ENCODE measurements around the gene SLC36A3. TPM values are rescaled to one million over a fixed set of nuclear protein-coding genes. Genes with fewer than 3 reads are reported as not detected.

SLC36A3 gene
- total RNA-seq, 4 donors from 2014 or later = not detected

DNA sequence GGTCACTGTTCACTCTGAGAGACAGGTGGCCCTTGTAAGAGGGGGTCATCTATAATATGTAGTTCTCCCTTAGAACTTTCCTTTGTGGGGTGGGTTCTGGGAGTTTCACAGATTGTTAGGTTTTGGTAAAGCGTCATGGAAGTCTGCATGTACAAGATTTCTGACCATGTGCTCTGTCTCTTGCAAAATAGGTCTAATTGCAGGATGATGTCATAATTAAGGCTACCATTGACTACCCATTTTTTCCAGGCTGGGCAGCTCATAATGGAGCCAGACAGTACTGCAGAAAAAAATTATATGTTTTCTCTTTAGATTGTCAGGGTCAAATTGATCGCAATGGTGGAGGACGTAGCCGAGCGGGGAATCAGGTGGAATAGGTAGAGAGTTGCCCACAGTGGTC lies 54.3 kb downstream of the SLC36A3 start:
- Histone ChIP-seq H3K9me3 (no peaks in the 10 kb centered on the region), H3K27me3 (no peaks in the 10 kb centered on the region)
- WGBS = 73% methylated on average over 5 of the region's 5 CpGs

GRCh38 chr5:151248651-151249050 lies 54.9 kb downstream of the SLC36A3 start:
- Histone ChIP-seq H3K36me3 (no peaks in the 10 kb centered on the region), H3K27ac (replicated peaks in 1 of 4) (no peak overlapping the region), H3K27me3 (no peaks in the 10 kb centered on the region), H3K4me3 (no peak overlapping the region), H3K9me3 (no peaks in the 10 kb centered on the region), H3K4me1 (peaks cover 6 to 10% (median 10%) of the 10 kb centered on the region in 4 donors)
- intact Hi-C loops (cut with DNase I) = loop anchor here (10.0 kb wide), 1 partner anchor 194 kb away; no protein-coding TSS in a partner anchor
- TF ChIP-seq CTCF (IDR thresholded peaks at IDR 0.05) (no peak), EP300 (IDR thresholded peaks at IDR 0.05) (no peak), POLR2A (IDR thresholded peaks at IDR 0.05; ENCODE audit: low read depth) (no peak), POLR2AphosphoS5 (IDR thresholded peaks at IDR 0.05) (no peak)
- WGBS = 79% methylated on average over 2 of the region's 2 CpGs
- no peak for DNase-seq (ENCODE audit: extremely low spot score)

More for the DNA sequence above, 54.3 kb downstream of the SLC36A3 start:
- no peak for DNase-seq (ENCODE audit: extremely low spot score)
- TF ChIP-seq CTCF (IDR thresholded peaks at IDR 0.05) = no peak
- Histone ChIP-seq H3K27ac (replicated peaks in 1 of 4) (no peak overlapping the region), H3K36me3 (no peaks in the 10 kb centered on the region), H3K4me3 (no peak overlapping the region), H3K4me1 (peaks cover 13 to 17% (median 16%) of the 10 kb centered on the region in 4 donors)
- intact Hi-C loops (cut with DNase I) = loop anchor here (10.0 kb wide), 1 partner anchor 194 kb away; no protein-coding TSS in a partner anchor

DNA sequence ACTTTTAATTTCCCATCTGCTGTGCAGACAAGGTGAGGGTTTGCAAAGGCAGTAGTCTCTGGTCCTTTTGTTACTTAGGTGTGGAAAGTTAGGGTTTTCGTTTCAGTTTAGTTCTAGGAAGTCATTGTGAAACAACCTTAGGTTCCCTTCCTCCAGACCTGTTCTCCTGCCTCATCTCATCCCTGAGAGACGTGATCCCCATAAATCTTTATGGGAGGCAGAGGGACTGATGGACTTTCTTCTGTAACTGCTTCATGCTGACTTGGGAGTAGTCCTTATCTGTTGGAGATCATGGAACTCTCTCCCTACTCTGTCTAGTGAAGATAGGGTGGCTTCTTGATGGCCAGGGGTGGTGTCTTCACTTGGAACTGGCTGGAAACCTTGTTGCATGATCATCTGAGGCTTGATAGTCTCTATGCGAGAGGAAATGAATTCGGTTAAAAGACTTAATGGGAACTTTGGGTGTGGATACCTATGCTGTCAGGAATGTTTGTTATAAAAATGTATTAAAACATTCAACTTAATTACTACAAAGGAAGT lies 57.8 kb downstream of the SLC36A3 start:
- TF ChIP-seq EP300 (IDR thresholded peaks at IDR 0.05) (no peak), POLR2AphosphoS5 (IDR thresholded peaks at IDR 0.05) (no peak), CTCF (IDR thresholded peaks at IDR 0.05) (no peak), POLR2A (IDR thresholded peaks at IDR 0.05; ENCODE audit: low read depth) (no peak)
- WGBS = 94% methylated on average over 4 of the region's 4 CpGs
- DNase-seq (ENCODE audit: extremely low spot score) = no peak
- Histone ChIP-seq H3K27me3 (no peaks in the 10 kb centered on the region), H3K9me3 (no peaks in the 10 kb centered on the region), H3K4me1 (no peaks in the 10 kb centered on the region), H3K27ac (replicated peaks in 1 of 4) (no peak overlapping the region), H3K4me3 (no peak overlapping the region), H3K36me3 (no peaks in the 10 kb centered on the region)
- intact Hi-C loops (cut with DNase I) = loop anchor here (10.0 kb wide), 1 partner anchor 191 kb away; no protein-coding TSS in a partner anchor

- no peak overlapping the region for H3K27ac ChIP-seq (replicated peaks in 1 of 4)
- DNase-seq (ENCODE audit: extremely low spot score) = no peak
- TF ChIP-seq CTCF (IDR thresholded peaks at IDR 0.05) (no peak), POLR2AphosphoS5 (IDR thresholded peaks at IDR 0.05) (no peak), EP300 (IDR thresholded peaks at IDR 0.05) (no peak), POLR2A (IDR thresholded peaks at IDR 0.05; ENCODE audit: low read depth) (no peak)
- H3K4me1 ChIP-seq = peaks cover 0 to 8% (median 4%) of the 10 kb centered on the region in 4 donors
- no peaks in the 10 kb centered on the region for H3K36me3 ChIP-seq
- no peaks in the 10 kb centered on the region for H3K27me3 ChIP-seq
- 100% methylated on average over 2 of the region's 3 CpGs for WGBS
- no peaks in the 10 kb centered on the region for H3K9me3 ChIP-seq
- intact Hi-C loops (cut with DNase I) = loop anchor here (10.0 kb wide), 1 partner anchor 189 kb away; no protein-coding TSS in a partner anchor
- no peak overlapping the region for H3K4me3 ChIP-seq
Measured at GRCh38 chr5:151244206-151244605, 59.4 kb downstream of the SLC36A3 start.

GRCh38 chr5:151243564-151243963 lies 60.0 kb downstream of the SLC36A3 start:
- intact Hi-C loops (cut with DNase I) = loop anchor here (10.0 kb wide), 1 partner anchor 189 kb away; no protein-coding TSS in a partner anchor
- H3K27ac ChIP-seq (replicated peaks in 1 of 4) = no peak overlapping the region
- DNase-seq (ENCODE audit: extremely low spot score) = no peak
- H3K9me3 ChIP-seq = no peaks in the 10 kb centered on the region
- H3K36me3 ChIP-seq = no peaks in the 10 kb centered on the region
- H3K4me1 ChIP-seq = peaks cover 5 to 15% (median 10%) of the 10 kb centered on the region in 4 donors
- H3K4me3 ChIP-seq = no peak overlapping the region
- WGBS = 95% methylated on average over 4 of the region's 4 CpGs
- no peaks in the 10 kb centered on the region for H3K27me3 ChIP-seq
- TF ChIP-seq POLR2AphosphoS5 (IDR thresholded peaks at IDR 0.05) (no peak), EP300 (IDR thresholded peaks at IDR 0.05) (no peak), POLR2A (IDR thresholded peaks at IDR 0.05; ENCODE audit: low read depth) (no peak), CTCF (IDR thresholded peaks at IDR 0.05) (no peak)
